HepG2 (cell line): ENCODE data around the gene EXPH5. TPM values are rescaled to one million over a fixed set of nuclear protein-coding genes. Genes with fewer than 3 reads are reported as not detected.

ENCODE experiments used
- ATAC-seq: fragments of 200-7000 bp; cut with Tn5 transposase; 3 replicates; pipeline ENCODE4 v1.9.1; 2020; ENCODE audit warnings: mild to moderate bottlenecking, moderate library complexity
- BruUV-seq: library from RNA; stranded (reverse); fragments of 400-500 nt; replicated peaks from 2 replicates; lab custom pipeline; 2021; lab: Mats Ljungman, UMichigan
- CTCF ChIA-PET: fragments of 300-600 bp; formaldehyde crosslinking; extraction: SDS; loops from one replicate; lab custom pipeline; 2021; ENCODE audit warnings: low total read pairs, inconsistent platforms, low intra/inter-chr PET ratio; lab: Yijun Ruan, JAX
- POLR2A ChIA-PET: fragments of 350-600 bp; sonication (Branson Sonifier 250); formaldehyde crosslinking; loops from one replicate; lab custom pipeline; 2020; ENCODE audit warnings: antibody characterized with exemption, inconsistent platforms; lab: Yijun Ruan, JAX
- DNase-seq: peaks from one replicate; pipeline ENCODE4 v3.0.0-alpha.2; 2015; ENCODE audit warnings: low spot score
- FAIRE-seq: peaks from 3 replicates; lab custom pipeline; 2011; peaks lifted over from hg19 to GRCh38; lab: Jason Lieb, UNC
- H2AFZ ChIP-seq: one replicate; pipeline ENCODE4 v1.6.1; 2011; ENCODE audit warnings: low read length, inconsistent platforms
- H3K27ac ChIP-seq: fragments of 300-600 bp; 3 replicates; pipeline ENCODE4 v1.8.0; 2011; ENCODE audit warnings: mixed run types, mild to moderate bottlenecking, mixed read lengths, low read length, inconsistent platforms; ENCODE audit not compliant: insufficient read depth; ENCODE audit errors: extremely low read length
- H3K27me3 ChIP-seq, 2 experiments: fragments of 200-600 bp in 1 of 2; 2 replicates in 1 of 2; 3 replicates in 1 of 2; pipeline versions ENCODE4 v1.6.0 to v1.8.0; 2011; ENCODE audit warnings: low read length in 2 of 2, mild to moderate bottlenecking in 2 of 2, moderate library complexity in 2 of 2, inconsistent platforms in 1 of 2; ENCODE audit not compliant: insufficient read depth in 2 of 2, control insufficient read depth in 1 of 2
- H3K36me3 ChIP-seq, 2 experiments: fragments of 200-600 bp in 1 of 2; replicated peaks in 1 of 2; 2 replicates in 1 of 2; 3 replicates in 1 of 2; pipeline versions ENCODE4 v1.5.1 to v1.8.0; 2011; ENCODE audit warnings: low read length in 2 of 2, inconsistent platforms in 1 of 2; ENCODE audit not compliant: insufficient read depth in 2 of 2, control insufficient read depth in 1 of 2
- H3K4me1 ChIP-seq: 2 replicates; pipeline ENCODE4 v1.5.1; 2012; ENCODE audit warnings: low read length, inconsistent platforms; ENCODE audit not compliant: insufficient read depth
- H3K4me2 ChIP-seq: 2 replicates; pipeline ENCODE4 v1.6.0; 2011; ENCODE audit warnings: low read depth, low read length, inconsistent platforms
- H3K4me3 ChIP-seq, 3 experiments: fragments of 200-600 bp in 1 of 3; sonication (generic), shearing (Covaris generic) in 1 of 3; replicated peaks in 1 of 3; 2 replicates each; pipeline ENCODE4 v1.5.1; 2011 to 2016; ENCODE audit warnings: low read length in 3 of 3, inconsistent platforms in 2 of 3, low read depth in 2 of 3, mild to moderate bottlenecking in 2 of 3, control low read depth in 1 of 3, mixed read lengths in 1 of 3; ENCODE audit not compliant: insufficient read depth in 1 of 3
- H3K79me2 ChIP-seq: one replicate; pipeline ENCODE4 v1.6.1; 2011; ENCODE audit warnings: low read length, inconsistent platforms; ENCODE audit not compliant: insufficient read depth
- H3K9ac ChIP-seq: 2 replicates; pipeline ENCODE4 v1.6.0; 2011; ENCODE audit warnings: mild to moderate bottlenecking, low read depth, low read length, inconsistent platforms; ENCODE audit not compliant: insufficient read depth
- H3K9me3 ChIP-seq: 2 replicates; pipeline ENCODE4 v1.5.1; 2012; ENCODE audit warnings: mild to moderate bottlenecking, low read length
- H4K20me1 ChIP-seq: 2 replicates; pipeline ENCODE4 v1.6.0; 2011; ENCODE audit warnings: inconsistent platforms, mild to moderate bottlenecking, low read length, moderate library complexity; ENCODE audit not compliant: insufficient read depth
- ADNP ChIP-seq: sonication (generic); formaldehyde crosslinking; IDR thresholded peaks from 2 replicates; pipeline ENCODE4 v1.4.0; 2020; ENCODE audit warnings: missing genetic modification reagents
- AGO2 ChIP-seq: fragments of 200-400 bp; formaldehyde crosslinking; optimal IDR thresholded peaks from 2 replicates; pipeline ENCODE3; 2017; ENCODE audit warnings: mild to moderate bottlenecking, low read depth, low read length, moderate library complexity
- ETV6 ChIP-seq: sonication (generic); formaldehyde crosslinking; conservative IDR thresholded peaks from 2 replicates; pipeline ENCODE4 v1.4.0; 2020; ENCODE audit warnings: missing genetic modification reagents
- FOXO1 ChIP-seq: sonication (generic); formaldehyde crosslinking; IDR thresholded peaks from 2 replicates; pipeline ENCODE4 v1.4.0; 2020; ENCODE audit warnings: missing genetic modification reagents
- HMG20B ChIP-seq: conservative IDR thresholded peaks from 2 replicates; pipeline ENCODE4 v1.6.1; 2016; ENCODE audit warnings: missing genetic modification reagents, missing compliant biosample characterization
- KLF11 ChIP-seq: IDR thresholded peaks from 2 replicates; pipeline ENCODE4 v1.6.1; 2016; ENCODE audit warnings: missing compliant biosample characterization
- SMAD1 ChIP-seq: sonication (generic); formaldehyde crosslinking; IDR thresholded peaks from 2 replicates; pipeline ENCODE4 v1.4.0; 2020; ENCODE audit warnings: missing genetic modification reagents, low read depth, mild to moderate bottlenecking, borderline replicate concordance
- SMAD9 ChIP-seq: sonication (generic); formaldehyde crosslinking; IDR thresholded peaks from 2 replicates; pipeline ENCODE4 v1.5.1; 2020; ENCODE audit warnings: mild to moderate bottlenecking, missing genetic modification reagents
- SP2 ChIP-seq: sonication (generic); formaldehyde crosslinking; IDR thresholded peaks from 2 replicates; pipeline ENCODE4 v1.5.1; 2020; ENCODE audit warnings: mild to moderate bottlenecking, missing genetic modification reagents
- THYN1 ChIP-seq: sonication (generic); formaldehyde crosslinking; IDR thresholded peaks from 2 replicates; pipeline ENCODE4 v1.8.1; 2023; ENCODE audit warnings: low read depth, mild to moderate bottlenecking, moderate library complexity, missing genetic modification reagents, borderline replicate concordance
- TP53 ChIP-seq: sonication (generic); formaldehyde crosslinking; conservative IDR thresholded peaks from 2 replicates; pipeline ENCODE4 v1.4.0; 2020; ENCODE audit warnings: missing genetic modification reagents
- ZFP41 ChIP-seq: sonication (generic); formaldehyde crosslinking; IDR thresholded peaks from 2 replicates; pipeline ENCODE4 v1.4.0; 2020; ENCODE audit warnings: mild to moderate bottlenecking, missing genetic modification reagents, borderline replicate concordance
- ZNF513 ChIP-seq: sonication (generic); formaldehyde crosslinking; conservative IDR thresholded peaks from 2 replicates; pipeline ENCODE4 v1.5.0; 2020; ENCODE audit warnings: missing genetic modification reagents
- ZNF772 ChIP-seq: sonication (generic); formaldehyde crosslinking; IDR thresholded peaks from 2 replicates; pipeline ENCODE4 v1.5.0; 2020; ENCODE audit warnings: mild to moderate bottlenecking, missing genetic modification reagents
- WGBS: methylation state at CpG from one replicate; pipeline ENCODE4 v1.1.6; 2017; ENCODE audit warnings: low lambda C conversion rate; 5-methylcytosine and 5-hydroxymethylcytosine counted together
- in situ Hi-C: cut with HindIII; loops from 2 replicates; pipeline ENCODE4 v1.10.0; 2017; ENCODE audit warnings: low pct_unique_long_range_greater_than_20kb; ENCODE audit not compliant: extremely low pct_ligation_motif_present
- intact Hi-C: fragments of 100-400 bp; cut with micrococcal nuclease; formaldehyde crosslinking; loops from one replicate; pipeline ENCODE4 v1.10.0; 2022; ENCODE audit not compliant: unreplicated experiment
- polyA plus RNA-seq, 8 experiments: library from polyadenylated mRNA; depleted of rRNA in 3 of 8; stranded (reverse) in 7 of 8; unstranded in 1 of 8; fragments of >200 nt; fragmentation: Illumina TruSeq in 4 of 8; extraction: Trizol in 4 of 8; gene quantifications; 2 replicates each; pipeline versions ENCODE4 v1.2.1 to v1.2.3, GENCODE V29; 2011 to 2016; ENCODE audit warnings: low read depth in 4 of 8, missing spikeins in 1 of 8, mixed read lengths in 1 of 8; ENCODE audit not compliant: insufficient read depth in 1 of 8
- total RNA-seq, 5 experiments: library from RNA; depleted of rRNA; stranded (reverse); fragments of >200 nt; fragmentation: Illumina TruSeq; extraction: Trizol; gene quantifications; 2 replicates each; pipeline ENCODE4 v1.2.3, GENCODE V29; 2016; ENCODE audit warnings: low read depth in 1 of 5

EXPH5 gene
- total and polyA plus RNA-seq, 2 of the 13 experiments (the other 11 are each of a cell fraction or from before 2014, with no cell fraction given): under 0.01 to 0.02 TPM

- DNase-seq (no peak), FAIRE-seq (no peak), ATAC-seq (no peak)
- Histone ChIP-seq H3K9me3 (no peaks in the 10 kb centered on the region), H3K36me3 (no peaks in the 10 kb centered on the region), H3K9ac (no peak overlapping the region), H4K20me1 (no peaks in the 10 kb centered on the region), H3K4me1 (no peaks in the 10 kb centered on the region), H3K4me2 (no peak overlapping the region), H3K27me3 (no peaks in the 10 kb centered on the region), H3K79me2 (no peaks in the 10 kb centered on the region), H3K4me3 (no peak overlapping the region), H2AFZ (no peak overlapping the region), H3K27ac (no peak overlapping the region)
- ChIA-PET POLR2A (no interaction called here), CTCF (no interaction called here)
- TF ChIP-seq ZNF513 (CRISPR knock-in tag) (no peak), ETV6 (CRISPR knock-in tag) (no peak), FOXO1 (CRISPR knock-in tag) (no peak), KLF11 (no peak), ZNF772 (CRISPR knock-in tag) (no peak)
- in situ Hi-C loops: no loop called here
- no TSS peak for BruUV-seq
- 20% methylated on average over 2 of the region's 2 CpGs for WGBS
- intact Hi-C loops: no loop called here
Observed at GRCh38 chr11:108556019-108556418, 37.5 kb downstream of the EXPH5 start.

GRCh38 chr11:108551651-108552462 lies 41.7 kb downstream of the EXPH5 start:
- DNase-seq (no peak), ATAC-seq (no peak), FAIRE-seq (no peak)
- Histone ChIP-seq H4K20me1 (no peaks in the 10 kb centered on the region), H3K79me2 (no peaks in the 10 kb centered on the region), H3K36me3 (no peaks in the 10 kb centered on the region), H3K4me2 (no peak overlapping the region), H3K27ac (no peak overlapping the region), H3K9ac (no peak overlapping the region), H3K9me3 (no peaks in the 10 kb centered on the region), H3K27me3 (no peaks in the 10 kb centered on the region), H3K4me3 (no peak overlapping the region), H3K4me1 (no peaks in the 10 kb centered on the region), H2AFZ (no peak overlapping the region)
- CTCF ChIA-PET: no interaction called here
- TF ChIP-seq SMAD9 (CRISPR knock-in tag): no peak
- no peak for TF ChIP-seq TP53 (CRISPR knock-in tag)
- TF ChIP-seq HMG20B (CRISPR knock-in tag): no peak
- no peak for TF ChIP-seq SP2
- TF ChIP-seq THYN1: no peak
- no peak for TF ChIP-seq ADNP (CRISPR knock-in tag)
- no peak for TF ChIP-seq AGO2
- TF ChIP-seq ZFP41 (CRISPR knock-in tag): no peak
- TF ChIP-seq SMAD1 (CRISPR knock-in tag): no peak
- POLR2A ChIA-PET: no interaction called here
- WGBS: 52% methylated on average over 10 of the region's 10 CpGs
- BruUV-seq: no TSS peak
- in situ Hi-C loops: no loop called here
- intact Hi-C loops: no loop called here
